DMS53 treated with DMSO at 0.1 percent for 48 hours (cell line): Measurements from ENCODE around the gene DNAJC16.
"Not testable (repeated sequence)": the region's sequence is repeated elsewhere in the genome, so short reads cannot be mapped to it uniquely, and the experiment has no call there.

Source experiments
- DNase-seq: peaks from one replicate; lab custom pipeline; 2025; ENCODE audit not compliant: unreplicated experiment; lab: John Stamatoyannopoulos, UW

The DNAJC16 gene

GRCh38 chr1:15578921-15579682 lies 52.5 kb downstream of the DNAJC16 start:
- DNase-seq: no peak

GRCh38 chr1:15579683-15580047 lies 53.0 kb downstream of the DNAJC16 start:
- no peak for DNase-seq

- no peak for DNase-seq
Observed at GRCh38 chr1:15583016-15583706, 56.5 kb downstream of the DNAJC16 start.

- DNase-seq: no peak
Observed at GRCh38 chr1:15584489-15585363, 58.1 kb downstream of the DNAJC16 start, which contains the start of gene AGMAT. Gene AGMAT, minus strand, starts transcription at chr1:15585051. Its CDS starts 84 bp downstream, at chr1:15584967.

- no peak for DNase-seq
Observed at GRCh38 chr1:15592285-15592684, 65.6 kb downstream of the DNAJC16 start.

GRCh38 chr1:15595809-15596617 lies 69.4 kb downstream of the DNAJC16 start:
- DNase-seq: no peak

- no peak for DNase-seq
Observed at GRCh38 chr1:15598436-15598835, 71.8 kb downstream of the DNAJC16 start.

GRCh38 chr1:15603050-15603965 lies 76.7 kb downstream of the DNAJC16 start:
- peak; percentile 95 for DNase-seq

- not testable (repeated sequence) for DNase-seq
Observed at GRCh38 chr1:15603966-15604282, 77.3 kb downstream of the DNAJC16 start.

- DNase-seq: not testable (repeated sequence)
Observed at GRCh38 chr1:15604400-15604799, 77.8 kb downstream of the DNAJC16 start.

GRCh38 chr1:15605398-15606383 lies 79.0 kb downstream of the DNAJC16 start:
- DNase-seq: no peak

- DNase-seq: no peak
Observed at GRCh38 chr1:15609631-15610030, 83.0 kb downstream of the DNAJC16 start.

- no peak for DNase-seq
Observed at GRCh38 chr1:15610167-15610566, 83.5 kb downstream of the DNAJC16 start.

- DNase-seq: no peak
Observed at GRCh38 chr1:15616373-15617172, 89.9 kb downstream of the DNAJC16 start.

- peak; percentile 90 for DNase-seq
Observed at GRCh38 chr1:15617173-15618076, 90.8 kb downstream of the DNAJC16 start, which contains the start of gene DDI2. Gene DDI2, plus strand, starts transcription at chr1:15617458. Its CDS starts 213 bp downstream, at chr1:15617671.

- peak; percentile 88 for DNase-seq
Observed at GRCh38 chr1:15618077-15618654, 91.5 kb downstream of the DNAJC16 start.
